Measurements from ENCODE around the gene SEZ6L2.
"Not testable (repeated sequence)": the region's sequence is repeated elsewhere in the genome, so short reads cannot be mapped to it uniquely, and the experiment has no call there.

The SEZ6L2 gene

DNA sequence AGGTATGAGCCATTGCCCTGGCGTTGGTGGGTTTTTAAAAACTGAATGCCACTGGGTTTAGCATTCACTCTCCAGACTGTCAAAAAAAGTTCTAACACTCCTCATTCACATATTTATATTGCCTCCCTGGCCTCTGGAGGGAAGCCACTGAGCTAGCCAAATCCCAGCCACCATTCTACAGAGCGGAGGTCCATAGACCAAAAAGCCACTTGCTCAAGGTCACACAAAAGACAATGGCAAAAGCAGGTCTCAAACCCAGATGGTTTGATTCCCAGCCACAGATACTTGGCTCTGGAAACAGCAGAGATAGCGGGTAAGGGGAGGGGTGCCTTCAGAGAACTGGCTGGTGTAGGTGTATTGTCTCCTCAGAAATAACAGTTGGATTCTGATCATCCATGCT is 18.3 kb downstream of the SEZ6L2 start:
- no peak for DNase-seq (ENCODE audit: low spot score)

DNA sequence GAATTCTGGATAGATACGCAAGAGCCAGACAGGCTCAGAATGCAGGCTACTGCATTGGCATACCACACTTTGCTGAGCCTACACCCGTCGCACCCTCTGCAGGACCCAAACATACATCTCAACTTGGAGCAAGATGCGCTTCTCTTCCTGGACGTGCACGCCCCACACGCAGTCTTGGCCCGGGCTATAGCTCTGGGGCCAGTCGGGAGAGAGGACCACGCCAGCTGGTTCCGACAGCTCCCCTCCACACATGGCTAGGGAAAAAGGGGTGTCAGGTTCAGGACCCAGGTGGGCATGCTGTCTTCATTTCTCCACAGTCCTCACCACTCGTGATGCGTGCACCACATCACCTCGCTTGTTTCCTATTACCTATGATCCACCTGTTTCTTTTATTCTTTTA is 21.2 kb downstream of the SEZ6L2 start:
- no peak for DNase-seq (ENCODE audit: low spot score)

DNA sequence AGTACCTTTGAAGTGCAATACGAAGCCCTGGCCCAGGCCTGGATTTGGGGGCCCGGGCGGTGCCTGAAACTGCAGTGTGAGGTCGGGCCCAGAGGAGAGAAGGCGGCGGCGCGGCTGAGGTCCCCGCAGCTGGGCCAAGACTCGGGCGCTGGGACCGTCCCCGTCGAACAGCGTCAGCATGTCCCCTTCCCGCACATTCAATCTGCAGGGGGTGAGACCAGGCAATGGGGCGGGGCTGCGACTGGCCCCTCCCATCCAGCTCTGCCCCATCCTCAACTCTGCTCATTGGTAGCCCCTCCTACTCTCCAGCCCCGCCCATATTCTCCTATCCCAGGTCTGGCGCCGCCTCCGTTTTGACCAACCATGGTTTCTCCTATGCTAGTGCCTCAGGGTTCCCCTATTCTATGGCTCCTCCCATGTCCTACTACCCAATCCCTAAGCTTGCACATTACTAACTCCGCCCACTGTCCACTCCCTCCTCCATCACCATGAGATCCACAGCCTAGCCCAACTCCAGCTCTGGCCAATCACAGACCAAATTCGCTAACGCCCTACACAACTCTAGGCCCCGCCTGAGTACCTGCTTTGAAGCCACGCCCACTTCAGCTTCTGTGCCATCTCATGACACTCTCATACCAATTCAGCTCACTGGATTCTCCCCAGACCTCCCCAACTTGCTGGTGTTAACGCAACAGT is 21.9 kb downstream of the SEZ6L2 start:
- DNase-seq (ENCODE audit: low spot score): peak; percentile 64

DNA sequence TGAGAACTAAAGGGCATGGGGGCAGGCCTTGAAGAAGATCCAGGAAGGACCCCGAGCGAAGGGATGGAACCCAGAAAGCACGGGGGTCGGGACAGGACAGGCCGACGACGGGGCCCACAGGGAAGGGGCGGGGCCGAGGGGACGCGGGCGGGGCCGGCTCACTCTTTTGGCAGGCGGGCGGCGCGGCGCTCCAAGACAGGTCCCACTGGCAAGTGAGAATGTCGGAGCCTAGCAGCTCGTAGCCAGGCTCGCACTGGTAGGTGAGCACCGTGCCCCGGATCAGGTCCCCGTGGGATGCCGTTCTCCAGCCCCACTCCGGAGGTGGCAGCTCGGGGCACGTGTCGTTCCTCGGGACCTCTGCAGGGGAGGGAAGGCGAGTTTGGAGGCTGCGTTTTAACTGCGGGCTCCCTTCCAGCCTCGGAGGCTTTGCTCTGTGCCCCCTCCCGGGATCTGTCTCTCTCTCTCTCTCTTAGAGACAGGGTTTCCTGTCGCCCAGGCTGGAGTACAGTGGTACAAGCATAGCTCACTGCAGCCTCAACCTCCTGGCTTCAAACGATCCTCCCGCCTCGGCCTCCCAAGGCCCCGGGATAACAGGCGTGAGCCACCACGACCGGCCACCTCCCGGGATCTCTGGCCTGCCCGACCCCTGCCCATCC is 22.6 kb downstream of the SEZ6L2 start:
- DNase-seq (ENCODE audit: low spot score): peak; percentile 64

DNA sequence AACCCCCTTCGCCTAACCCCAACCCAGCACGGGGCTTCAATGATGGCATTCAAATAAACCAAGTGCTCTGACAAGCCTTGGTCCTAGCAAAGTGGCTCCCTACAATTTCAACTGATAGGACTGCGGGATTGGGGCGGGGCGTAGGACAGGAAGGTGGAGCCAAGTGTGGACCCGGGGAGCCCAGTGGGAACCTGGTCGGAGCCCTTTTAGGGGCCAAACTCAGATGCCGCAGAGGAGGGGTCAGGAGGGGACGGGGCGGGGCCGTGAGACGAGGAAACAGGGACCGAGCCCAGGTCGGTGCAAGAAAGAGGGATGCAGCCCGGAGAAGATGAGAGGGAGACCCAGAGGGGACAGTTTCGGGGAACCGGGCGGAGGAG is 23.1 kb downstream of the SEZ6L2 start:
- DNase-seq (ENCODE audit: low spot score): no peak

DNA sequence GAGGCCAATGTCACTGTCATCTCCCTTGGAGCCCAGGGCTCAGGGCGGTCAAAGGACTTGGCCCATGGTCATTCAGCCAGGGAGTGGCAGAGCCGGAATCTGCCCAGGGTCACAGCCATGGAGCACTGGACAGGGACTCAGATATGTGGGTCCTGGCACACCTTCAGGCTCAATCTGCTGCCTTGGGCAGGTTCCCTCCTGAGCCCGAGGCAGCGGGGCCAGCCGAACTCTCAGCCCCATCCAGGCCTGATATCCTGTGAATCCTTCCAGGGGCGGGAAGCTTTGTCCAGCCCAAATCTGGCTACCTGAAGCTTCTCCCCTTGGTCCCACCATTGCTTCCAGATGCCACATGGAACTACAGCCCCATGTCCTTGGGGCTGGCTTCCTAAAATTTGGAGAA is 24.1 kb downstream of the SEZ6L2 start:
- DNase-seq (ENCODE audit: low spot score): no peak

DNA sequence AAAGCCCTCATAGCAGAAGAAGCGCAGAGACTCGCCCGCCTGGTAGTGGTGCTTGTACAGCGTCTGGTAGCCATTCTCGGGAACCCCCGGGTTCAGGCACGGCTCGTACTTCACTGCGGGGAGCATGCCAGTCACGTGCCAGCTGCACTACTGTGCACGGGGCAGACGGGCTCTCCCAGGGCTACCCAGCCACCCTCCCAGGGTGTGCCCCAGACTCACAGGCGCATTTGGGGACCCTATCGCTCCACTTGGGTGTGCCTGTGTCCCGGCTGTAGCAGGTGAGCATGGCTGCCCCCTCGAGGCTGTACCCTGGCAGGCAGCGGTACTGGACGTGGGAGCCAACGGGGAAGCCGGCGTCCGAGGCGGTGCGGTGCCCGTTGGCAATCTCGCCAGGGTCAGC is 26.0 kb downstream of the SEZ6L2 start:
- no peak for DNase-seq (ENCODE audit: low spot score)

DNA sequence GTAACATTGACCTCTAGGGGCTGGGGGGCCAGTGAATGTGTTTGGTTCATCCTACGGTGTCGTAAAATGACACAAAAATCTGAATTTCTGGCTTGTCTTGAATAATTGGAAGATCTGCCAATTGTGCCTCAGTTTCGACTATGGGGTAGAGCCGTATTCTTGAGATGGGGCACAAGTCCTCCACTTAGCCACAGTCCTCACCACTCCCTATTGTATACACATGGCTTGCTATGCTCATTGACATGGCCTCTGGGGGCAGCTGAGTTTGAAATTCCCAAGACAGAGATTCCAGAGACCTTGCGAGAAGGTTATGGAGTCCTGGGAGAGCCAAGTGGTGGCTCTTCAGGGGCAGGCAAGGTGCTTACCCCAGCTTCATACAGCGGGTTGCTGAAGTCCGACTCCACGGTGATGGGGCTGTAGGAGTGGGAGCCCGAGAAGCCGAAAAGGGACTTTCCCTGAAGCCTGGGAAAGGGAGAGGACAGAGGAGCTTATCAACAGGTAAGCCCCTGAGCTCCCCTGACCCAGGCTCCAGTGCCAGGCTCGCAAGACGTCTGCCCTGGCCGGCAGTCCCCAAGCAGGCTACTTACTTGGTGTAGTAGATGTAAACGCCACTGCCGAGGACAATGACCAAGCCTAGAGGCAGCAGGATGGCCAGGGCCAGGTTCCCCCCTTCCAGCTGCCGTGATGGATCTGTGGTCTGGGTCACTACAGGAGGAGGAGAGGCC is 27.4 kb downstream of the SEZ6L2 start:
- no peak for DNase-seq (ENCODE audit: low spot score)

DNA sequence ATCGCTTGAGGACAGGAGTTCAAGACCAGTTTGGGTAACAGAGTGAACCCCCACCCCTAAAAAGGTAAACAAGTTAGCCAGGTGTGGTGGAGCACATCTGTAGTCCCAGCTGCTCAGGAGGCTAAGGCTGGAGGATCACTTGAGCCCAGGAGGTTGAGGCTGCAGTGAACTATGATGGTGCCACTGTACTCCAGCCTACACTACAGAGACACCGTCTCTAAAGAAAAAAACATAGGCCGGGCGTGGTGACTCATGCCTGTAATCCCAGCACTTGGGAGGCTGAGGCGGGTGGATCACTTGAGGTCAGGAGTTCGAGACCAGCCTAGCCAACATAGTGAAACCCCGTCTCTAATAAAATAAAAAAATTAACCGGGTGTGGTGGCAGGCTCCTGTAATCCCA is 30.3 kb downstream of the SEZ6L2 start:
- not testable (repeated sequence) for DNase-seq (ENCODE audit: low spot score)

DNA sequence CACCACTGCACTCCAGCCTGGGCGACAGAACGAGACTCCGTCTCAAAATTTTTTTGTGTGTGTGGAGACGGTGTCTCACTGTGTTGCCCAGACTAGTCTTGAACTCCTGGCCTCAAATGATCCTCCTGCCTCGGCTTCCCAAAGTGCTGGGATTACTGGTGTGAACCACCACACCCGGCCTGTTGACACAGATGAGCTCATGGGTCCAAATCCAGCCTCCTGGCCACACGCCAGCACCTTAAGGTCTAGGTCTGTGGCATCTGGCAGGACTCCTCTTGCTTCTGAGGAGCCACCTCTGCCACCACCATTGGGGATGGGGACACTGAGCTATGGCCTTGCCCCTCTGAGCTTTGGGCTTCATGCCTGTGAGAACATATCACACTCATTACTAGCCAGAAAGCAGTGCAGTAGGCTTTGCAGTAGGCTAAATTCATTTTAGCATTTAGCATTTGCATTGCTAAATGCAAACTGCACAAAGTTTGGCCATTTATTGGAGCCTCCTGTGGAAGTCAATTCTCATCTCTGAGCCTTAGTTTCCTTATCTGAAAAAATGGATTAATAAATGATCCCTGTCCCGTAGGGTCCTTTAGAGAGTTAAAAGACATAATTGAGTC is 30.8 kb downstream of the SEZ6L2 start:
- no peak for DNase-seq (ENCODE audit: low spot score)

DNA sequence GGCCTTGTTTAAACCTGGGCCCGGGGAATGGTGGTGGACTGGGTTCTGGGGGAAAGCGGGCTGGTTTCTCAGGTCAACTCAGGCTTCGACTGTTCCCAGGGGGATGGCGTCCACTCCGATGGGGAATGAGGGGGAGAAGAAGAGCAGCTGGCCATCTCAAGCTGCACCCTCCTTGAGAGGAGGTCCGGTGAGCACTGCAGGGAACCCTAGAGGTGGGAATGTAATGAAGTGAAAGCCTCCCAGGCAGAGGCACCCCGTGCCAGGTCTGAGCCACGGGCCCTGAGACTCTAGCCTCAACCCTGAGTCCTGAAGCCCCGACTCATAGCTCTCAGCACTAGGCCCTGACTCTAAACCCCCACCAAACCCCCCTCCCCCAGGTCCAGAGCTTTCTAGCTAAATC is 35.1 kb downstream of the SEZ6L2 start:
- no peak for DNase-seq (ENCODE audit: low spot score)

DNA sequence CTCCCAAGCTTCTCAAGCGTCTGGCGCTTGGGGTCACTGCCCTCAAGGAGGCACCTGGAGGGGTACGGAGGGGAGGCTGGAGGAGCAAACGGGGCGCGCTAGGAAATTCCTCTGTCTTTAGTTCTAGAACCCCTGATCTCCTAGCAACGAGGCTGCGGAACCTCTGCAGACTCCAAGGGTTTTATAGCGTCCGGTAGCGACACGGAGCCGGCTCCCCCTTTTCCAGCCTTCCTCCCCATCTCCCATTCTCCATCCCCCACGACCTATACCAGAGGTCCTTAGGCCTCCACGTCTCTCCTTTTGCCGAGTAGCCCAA is 35.7 kb downstream of the SEZ6L2 start:
- DNase-seq (ENCODE audit: low spot score): no peak

DNA sequence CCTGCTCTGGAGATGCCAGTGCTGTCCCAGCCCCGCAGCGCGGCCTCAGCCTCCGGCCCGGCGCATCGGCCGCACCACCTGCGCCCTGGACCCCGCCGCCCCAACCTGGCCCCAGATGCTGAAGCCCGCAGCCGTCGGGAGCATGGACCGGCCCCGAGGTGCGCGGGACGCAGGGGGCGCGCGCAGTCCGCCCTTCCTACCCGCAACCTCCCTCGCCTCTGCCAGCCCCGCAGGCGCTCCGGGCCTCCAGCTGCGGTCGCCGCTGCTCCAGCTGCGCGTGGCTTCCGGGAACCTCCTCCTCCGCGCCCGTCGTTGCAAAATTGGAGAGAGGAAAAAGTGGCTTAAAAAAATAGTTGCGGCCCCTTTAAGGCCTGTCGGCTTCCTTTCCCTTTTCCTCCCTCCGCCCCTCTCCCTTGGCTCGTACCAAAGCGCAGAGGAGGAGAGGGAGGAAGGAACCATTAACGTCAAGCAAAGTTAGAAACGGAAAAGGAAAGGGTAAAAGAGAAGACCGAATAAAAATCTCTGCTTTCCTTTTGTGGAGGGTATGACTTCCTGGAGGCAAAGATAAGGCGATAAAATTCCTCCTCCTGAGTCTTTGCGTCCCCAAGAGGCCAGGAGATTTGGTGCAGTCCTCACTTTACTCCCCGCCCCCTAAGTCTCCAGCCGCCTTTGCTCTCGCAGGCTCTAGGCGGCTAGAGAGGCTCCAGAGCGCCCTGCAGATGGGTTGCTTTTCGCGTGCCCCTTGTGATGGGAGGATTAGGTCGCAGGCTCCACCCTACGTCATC is 36.3 kb downstream of the SEZ6L2 start, which contains the start of gene CDIPT:
TSS of gene CDIPT (minus strand) at position 343 of the 785 bp plus-strand sequence. CDS start 369 bp downstream, outside the sequence.
- DNase-seq (ENCODE audit: low spot score): peak; percentile 96

DNA sequence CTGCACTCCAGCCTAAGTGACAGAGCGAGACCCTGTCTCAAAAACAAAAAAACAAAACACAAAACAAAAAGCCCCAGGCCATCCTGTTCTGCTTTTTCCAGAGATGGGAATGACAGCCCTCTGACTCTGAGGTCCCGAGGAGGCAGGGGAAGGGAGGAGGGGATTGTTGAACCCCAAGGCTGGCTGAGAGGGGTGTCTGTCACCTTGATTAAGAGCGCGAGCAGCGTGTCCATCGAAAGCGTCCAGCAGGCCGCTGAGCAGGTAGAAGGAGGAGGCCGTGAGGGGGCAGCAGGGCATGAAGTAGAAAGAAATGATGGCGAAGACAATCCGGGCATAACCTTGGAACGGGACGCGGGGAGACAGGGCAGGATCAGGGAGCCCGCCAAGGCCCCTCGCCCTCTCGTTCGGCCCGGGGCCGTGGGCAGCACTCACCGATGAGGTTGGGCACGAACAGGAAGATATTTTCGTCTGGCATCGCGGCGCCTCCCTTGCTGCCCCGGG is 36.9 kb downstream of the SEZ6L2 start:
- peak; percentile 32 for DNase-seq (ENCODE audit: low spot score)

DNA sequence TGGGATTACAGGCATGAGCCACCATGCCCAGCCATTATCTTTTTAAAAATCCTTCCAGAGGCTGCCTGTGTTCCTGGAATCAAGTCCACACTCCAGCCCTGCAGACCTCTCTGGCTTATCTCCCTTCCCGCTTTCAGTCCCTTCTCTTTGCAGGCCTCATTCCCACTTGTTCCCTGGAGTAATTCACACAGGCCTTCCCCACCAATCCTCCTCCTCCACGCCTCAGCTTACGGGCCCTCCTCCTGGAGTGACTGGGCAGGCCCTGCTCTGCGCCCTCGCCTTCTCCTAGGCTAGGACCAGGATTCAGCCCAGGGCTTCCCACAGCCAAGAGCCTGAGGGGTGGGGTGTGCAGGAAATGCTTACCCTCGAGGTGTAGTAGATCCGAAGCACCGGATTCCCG is 39.1 kb downstream of the SEZ6L2 start:
- no peak for DNase-seq (ENCODE audit: low spot score)

DNA sequence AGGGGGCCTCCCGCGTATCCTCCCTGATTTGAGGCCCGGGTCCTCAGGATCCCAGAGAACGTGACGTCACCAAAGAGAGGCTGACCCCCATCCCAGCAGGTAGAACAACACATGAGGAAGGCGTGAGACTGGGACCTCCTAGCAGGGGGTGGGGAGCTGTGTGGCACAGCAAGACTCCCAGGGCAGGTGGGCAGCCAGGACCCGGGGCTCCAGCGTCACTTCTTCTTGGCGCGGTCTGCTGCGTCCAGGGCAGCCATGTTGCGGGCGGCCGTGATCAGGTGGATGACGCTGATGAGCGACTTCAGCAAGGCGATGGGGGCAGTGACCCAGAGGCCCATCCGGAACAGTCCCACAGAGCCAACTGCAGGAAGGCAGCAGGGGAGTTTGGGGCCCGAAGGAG is 40.4 kb downstream of the SEZ6L2 start:
- no peak for DNase-seq (ENCODE audit: low spot score)

DNA sequence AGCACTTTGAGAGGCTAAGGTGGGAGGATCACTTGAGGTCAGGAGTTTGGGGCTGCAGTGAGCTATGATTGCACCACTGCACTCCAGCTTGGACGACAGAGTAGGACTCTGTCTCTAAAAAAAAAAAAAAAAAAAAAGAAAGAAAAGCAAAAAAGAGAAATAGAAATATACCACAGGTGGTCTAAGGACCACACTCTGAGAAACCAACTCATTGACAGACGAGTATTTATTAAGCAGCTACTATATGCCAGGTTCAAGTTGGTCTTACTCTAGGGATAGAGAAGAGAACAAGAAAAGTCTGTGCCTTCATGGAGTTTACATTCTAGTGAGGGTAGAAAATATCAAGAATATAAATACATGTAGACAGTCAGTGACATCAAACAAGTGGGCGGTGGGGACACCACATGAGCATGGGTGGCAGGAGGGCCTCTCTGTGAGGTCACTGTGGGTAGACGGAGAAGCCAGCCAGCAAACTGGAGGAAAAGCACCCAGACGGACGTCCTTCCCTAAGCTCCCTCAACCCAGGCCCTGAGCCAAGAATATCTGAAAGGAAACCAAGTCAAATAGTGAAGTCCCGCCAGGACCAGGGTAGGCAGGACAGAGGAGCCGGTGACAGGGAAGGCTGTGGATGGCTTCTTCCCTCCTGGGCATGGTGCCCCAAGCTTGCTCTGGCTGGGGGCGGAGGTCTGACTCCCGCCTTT is 41.1 kb downstream of the SEZ6L2 start:
- DNase-seq (ENCODE audit: low spot score): no peak

DNA sequence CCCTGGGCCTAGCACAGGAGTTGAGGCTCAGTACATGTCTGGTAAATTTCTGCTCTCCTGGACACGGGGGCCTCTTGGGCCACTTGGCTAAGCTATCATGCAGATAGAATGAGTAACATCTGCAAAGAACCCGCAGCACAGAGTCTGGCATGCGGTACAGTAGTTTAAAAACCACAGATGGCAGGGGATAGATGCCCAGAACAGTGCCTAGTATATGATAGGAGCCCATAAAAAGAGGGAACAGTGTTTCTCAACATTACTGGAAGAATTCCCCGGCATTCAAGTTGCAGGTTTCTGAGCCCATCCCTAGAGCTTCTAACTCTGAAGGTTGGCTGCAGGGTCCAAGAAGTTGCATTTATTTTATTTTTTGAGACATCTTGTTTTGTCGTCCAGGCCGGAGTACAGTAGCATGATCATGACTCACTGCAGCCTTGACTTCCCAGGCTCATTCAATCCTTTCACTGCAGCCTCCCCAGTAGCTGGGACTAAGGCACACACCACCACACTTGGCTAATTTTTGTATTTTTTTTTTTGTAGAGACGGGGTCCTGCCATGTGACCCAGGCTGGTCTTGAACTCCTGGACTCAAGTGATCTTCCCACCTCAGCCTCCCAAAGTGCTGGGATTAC is 42.1 kb downstream of the SEZ6L2 start:
- DNase-seq (ENCODE audit: low spot score): peak; percentile 67

DNA sequence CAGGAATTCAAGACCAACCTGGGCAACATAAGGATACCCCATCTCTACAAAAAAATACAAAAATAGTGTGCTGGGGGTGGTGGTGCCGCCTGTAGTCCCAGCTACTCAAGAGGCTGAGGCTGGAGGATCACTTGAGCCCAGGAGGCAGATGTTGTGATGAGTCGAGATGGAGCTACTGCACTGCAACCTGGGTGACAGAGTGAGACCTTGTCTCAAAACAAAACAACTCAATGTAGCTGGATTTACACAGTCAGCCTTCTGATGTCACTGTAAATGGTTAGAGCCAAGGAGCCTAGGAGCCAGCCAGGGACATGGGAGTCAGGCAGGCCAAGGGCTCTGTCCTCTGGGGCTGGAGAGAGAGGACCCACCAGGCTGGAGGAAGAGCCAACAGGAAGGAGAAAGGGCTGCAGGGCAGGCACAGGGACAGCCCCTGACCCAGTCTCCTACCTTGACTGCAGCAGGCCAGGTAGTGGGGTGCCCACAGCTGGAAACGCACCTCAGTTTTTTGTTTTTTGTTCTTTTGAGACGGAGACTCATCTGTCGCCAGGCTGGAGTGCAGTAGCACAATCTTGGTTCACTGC is 44.7 kb downstream of the SEZ6L2 start:
- DNase-seq (ENCODE audit: low spot score): no peak

DNA sequence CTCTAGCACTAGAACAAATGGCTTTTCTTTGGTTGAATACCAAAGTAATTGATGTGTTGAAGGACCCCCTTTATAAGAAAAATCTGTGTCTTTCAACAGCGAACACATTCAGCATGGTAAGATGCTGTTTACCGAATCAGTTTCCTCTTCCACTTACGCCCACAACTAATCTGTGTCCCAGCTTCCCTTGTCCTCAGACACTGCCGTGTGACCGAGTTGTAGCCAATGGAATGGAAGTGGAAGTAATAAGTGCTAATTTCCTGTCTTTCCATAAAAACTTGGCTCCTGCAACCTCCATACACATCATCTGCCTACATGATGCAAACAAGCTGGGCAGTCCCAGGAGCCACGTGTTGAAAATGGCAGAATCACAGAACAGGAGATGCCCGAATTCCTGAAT is 46.7 kb downstream of the SEZ6L2 start:
- peak; percentile 58 for DNase-seq (ENCODE audit: low spot score)
